Transverse colon (tissue), 4 donors: ENCODE measurements around the gene EME1. TPM values are rescaled to one million over a fixed set of nuclear protein-coding genes. Genes with fewer than 3 reads are reported as not detected.
A peak's percentile ranks its signal among the peaks of the same experiment; 100 is the strongest.

Source experiments
- DNase-seq: peaks from one replicate; pipeline ENCODE4 v3.0.0-alpha.2; 2019
- H3K27ac ChIP-seq, 4 donors: fragments of 200-600 bp; sonication (generic); 2 replicates each; pipeline ENCODE4 v1.5.1; 2016 to 2018; ENCODE audit warnings: inconsistent platforms in 4 of 4
- H3K27me3 ChIP-seq: fragments of 200-600 bp; sonication (generic); 2 replicates; pipeline ENCODE4 v1.5.1; 2017; ENCODE audit warnings: inconsistent platforms
- H3K36me3 ChIP-seq, 4 donors: fragments of 200-600 bp; sonication (generic); 2 replicates each; pipeline ENCODE4 v1.5.1; 2017 to 2019; ENCODE audit warnings: inconsistent platforms in 4 of 4
- H3K4me1 ChIP-seq, 4 donors: fragments of 200-600 bp; sonication (generic); 2 replicates each; pipeline ENCODE4 v1.5.1; 2017 to 2020; ENCODE audit warnings: inconsistent platforms in 4 of 4
- H3K4me3 ChIP-seq, 4 donors: fragments of 200-600 bp; sonication (generic); 1 replicate in 1 of 4; 2 replicates in 3 of 4; pipeline versions ENCODE4 v1.5.1 to v1.6.1; 2017 to 2019; ENCODE audit warnings: inconsistent platforms in 4 of 4
- H3K9me3 ChIP-seq, 2 donors: fragments of 200-600 bp; sonication (generic); 2 replicates each; pipeline ENCODE4 v1.5.1; 2017 to 2019; ENCODE audit warnings: inconsistent platforms in 2 of 2
- CTCF ChIP-seq, 5 experiments: fragments of 200-600 bp in 3 of 5; fragments of 450-650 bp in 2 of 5; sonication (generic) in 3 of 5; IDR thresholded peaks; 1 replicate in 2 of 5; 2 replicates in 3 of 5; pipeline ENCODE4 v1.5.1; 2016 to 2017; ENCODE audit warnings: antibody characterized with exemption in 5 of 5, inconsistent platforms in 3 of 5, mild to moderate bottlenecking in 2 of 5, moderate library complexity in 1 of 5
- EP300 ChIP-seq: sonication (generic); formaldehyde crosslinking; IDR thresholded peaks from one replicate; pipeline ENCODE4 v1.6.1; 2017; ENCODE audit warnings: antibody characterized with exemption, low read depth
- POLR2A ChIP-seq: fragments of 450-650 bp; IDR thresholded peaks from one replicate; pipeline ENCODE4 v1.6.1; 2016; ENCODE audit warnings: antibody characterized with exemption, mild to moderate bottlenecking, moderate library complexity
- POLR2AphosphoS5 ChIP-seq, 3 donors: sonication (generic); formaldehyde crosslinking; IDR thresholded peaks; one replicate each; pipeline ENCODE4 v1.6.1; 2016; ENCODE audit warnings: antibody characterized with exemption in 3 of 3
- WGBS, 2 donors: methylation state at CpG; one replicate each; pipeline ENCODE4 v1.1.5; 2018; ENCODE audit warnings: low coverage in 1 of 2; 5-methylcytosine and 5-hydroxymethylcytosine counted together
- in situ Hi-C, 4 donors: fragments of 200-750 bp; cut with MboI; loops; one replicate each; pipeline versions ENCODE4 v1.15.0 to v1.15.1; 2017; ENCODE audit warnings: low sequenced_read_pairs in 3 of 4, low pct_ligation_motif_present in 1 of 4, low pct_unique_long_range_greater_than_20kb in 1 of 4
- intact Hi-C: fragments of 100-400 bp; cut with DNase I; formaldehyde crosslinking; loops from one replicate; pipeline ENCODE4 v1.15.1; 2023; ENCODE audit warnings: low total_unique reads
- total RNA-seq, 4 donors: library from RNA; depleted of rRNA; stranded (reverse); fragments of >200 nt; gene quantifications; one replicate each; pipeline ENCODE4 v1.1.0, GENCODE V29; 2016

Gene EME1
- total RNA-seq = 1 to 10 TPM in 2 of 4 donors, not detected in 2; 1.4 to 1.6 TPM

GRCh38 chr17:50372758-50373556 lies at the start of gene EME1, which contains the start of gene MRPL27:
Gene EME1 (plus strand): TSS chr17:50373229. CDS start chr17:50375209, 1,980 bp downstream.
Gene MRPL27 (minus strand): TSS chr17:50373184. CDS start chr17:50373170, 14 bp downstream.
- in situ Hi-C loops = no loop called here
- H3K27me3 ChIP-seq = no peaks in the 10 kb centered on the region
- intact Hi-C loops = no loop called here
- peaks cover 11 to 23% (median 19%) of the 10 kb centered on the region in 4 donors for H3K4me1 ChIP-seq
- no peaks in the 10 kb centered on the region for H3K9me3 ChIP-seq
- H3K27ac ChIP-seq = peak within 1 kb of the TSS; percentile 87 to 97 (median 90)
- H3K36me3 ChIP-seq = peaks cover 0 to 24% (median 8%) of the 10 kb centered on the region in 4 donors
- TF ChIP-seq EP300 = no peak
- TF ChIP-seq POLR2A = peak; percentile 61
- TF ChIP-seq CTCF (IDR thresholded peaks at IDR 0.05) = no peak
- TF ChIP-seq POLR2AphosphoS5 (IDR thresholded peaks at IDR 0.05) = peak; percentile 27 to 77 (median 66)
- peak within 1 kb of the TSS; percentile 61 to 81 (median 70) for H3K4me3 ChIP-seq
- peak; percentile 88 for DNase-seq
- WGBS, 2 donors = 2 to 5% methylated on average over 4 to 42 of the region's 42 CpGs

GRCh38 chr17:50325906-50326305 lies 47.1 kb upstream of the EME1 start:
- Histone ChIP-seq H3K4me3 (no peak overlapping the region), H3K4me1 (no peaks in the 10 kb centered on the region), H3K36me3 (no peaks in the 10 kb centered on the region), H3K9me3 (no peaks in the 10 kb centered on the region), H3K27ac (no peak overlapping the region), H3K27me3 (no peaks in the 10 kb centered on the region)
- 41 to 66% methylated on average over 3 to 4 of the region's 4 CpGs for WGBS, 2 donors
- in situ Hi-C loops (no loop called here), intact Hi-C loops (loop anchor here (2.0 kb wide), 1 partner anchor 67 kb away; no protein-coding TSS in a partner anchor)
- TF ChIP-seq EP300 (no peak), POLR2A (no peak), CTCF (IDR thresholded peaks at IDR 0.05) (no peak), POLR2AphosphoS5 (IDR thresholded peaks at IDR 0.05) (no peak)
- DNase-seq = no peak

GRCh38 chr17:50326831-50327364 lies 46.1 kb upstream of the EME1 start:
- WGBS, 2 donors = 56 to 67% methylated on average over 5 to 9 of the region's 9 CpGs
- in situ Hi-C loops (no loop called here), intact Hi-C loops (no loop called here)
- H3K36me3 ChIP-seq = no peaks in the 10 kb centered on the region
- no peaks in the 10 kb centered on the region for H3K4me1 ChIP-seq
- no peak overlapping the region for H3K4me3 ChIP-seq
- no peaks in the 10 kb centered on the region for H3K27me3 ChIP-seq
- H3K27ac ChIP-seq = no peak overlapping the region
- no peak for TF ChIP-seq EP300
- TF ChIP-seq CTCF (IDR thresholded peaks at IDR 0.05) = no peak
- no peak for TF ChIP-seq POLR2A
- no peak for TF ChIP-seq POLR2AphosphoS5 (IDR thresholded peaks at IDR 0.05)
- no peaks in the 10 kb centered on the region for H3K9me3 ChIP-seq
- no peak for DNase-seq
